Naive B cell (primary cell): ENCODE data around the gene ITIH2. TPM values are rescaled to one million over a fixed set of nuclear protein-coding genes. Genes with fewer than 3 reads are reported as not detected.
"Not testable (repeated sequence)": the region's sequence is repeated elsewhere in the genome, so short reads cannot be mapped to it uniquely, and the experiment has no call there.

Experiments
- ATAC-seq, 2 donors: fragments of 150-1000 bp; cut with Tn5 transposase; 2 replicates each; pipeline ENCODE4 v1.10.0; 2021; ENCODE audit warnings: low read depth in 2 of 2, mild to moderate bottlenecking in 2 of 2, moderate library complexity in 2 of 2
- DNase-seq: peaks from one replicate; pipeline ENCODE4 v3.0.0; 2022
- H3K27ac Mint-ChIP-seq, 6 donors: one replicate each; pipeline ENCODE4 v1.8.0; 2020 to 2022; ENCODE audit warnings: mild to moderate bottlenecking in 6 of 6, mixed read lengths in 6 of 6, moderate library complexity in 5 of 6, inconsistent platforms in 2 of 6
- H3K27me3 Mint-ChIP-seq, 3 donors: one replicate each; pipeline ENCODE4 v1.8.0; 2021 to 2022; ENCODE audit warnings: mixed read lengths in 3 of 3, mild to moderate bottlenecking in 1 of 3
- H3K36me3 Mint-ChIP-seq, 2 donors: one replicate each; pipeline ENCODE4 v1.8.0; 2020 to 2022; ENCODE audit warnings: mixed read lengths in 2 of 2, inconsistent platforms in 1 of 2, mild to moderate bottlenecking in 1 of 2
- H3K4me1 Mint-ChIP-seq, 3 donors: one replicate each; pipeline ENCODE4 v1.8.0; 2020 to 2022; ENCODE audit warnings: mixed read lengths in 3 of 3, inconsistent platforms in 1 of 3, mild to moderate bottlenecking in 1 of 3, moderate library complexity in 1 of 3
- H3K4me3 Mint-ChIP-seq, 8 donors: one replicate each; pipeline ENCODE4 v1.8.0; 2020 to 2022; ENCODE audit warnings: mild to moderate bottlenecking in 8 of 8, mixed read lengths in 8 of 8, moderate library complexity in 8 of 8, inconsistent platforms in 2 of 8
- H3K9me3 Mint-ChIP-seq, 7 donors: one replicate each; pipeline ENCODE4 v1.8.0; 2020 to 2022; ENCODE audit warnings: mixed read lengths in 7 of 7, mild to moderate bottlenecking in 5 of 7, inconsistent platforms in 2 of 7, moderate library complexity in 1 of 7
- polyA plus RNA-seq, 6 donors: library from polyadenylated mRNA; unstranded; fragments of 300-500 nt; fragmentation: Illumina TruSeq; gene quantifications; one replicate each; pipeline ENCODE4 v1.2.3, GENCODE V29; 2021; ENCODE audit warnings: low read depth in 6 of 6

Gene ITIH2
- polyA plus RNA-seq, 6 donors from 2014 or later: not detected

DNA sequence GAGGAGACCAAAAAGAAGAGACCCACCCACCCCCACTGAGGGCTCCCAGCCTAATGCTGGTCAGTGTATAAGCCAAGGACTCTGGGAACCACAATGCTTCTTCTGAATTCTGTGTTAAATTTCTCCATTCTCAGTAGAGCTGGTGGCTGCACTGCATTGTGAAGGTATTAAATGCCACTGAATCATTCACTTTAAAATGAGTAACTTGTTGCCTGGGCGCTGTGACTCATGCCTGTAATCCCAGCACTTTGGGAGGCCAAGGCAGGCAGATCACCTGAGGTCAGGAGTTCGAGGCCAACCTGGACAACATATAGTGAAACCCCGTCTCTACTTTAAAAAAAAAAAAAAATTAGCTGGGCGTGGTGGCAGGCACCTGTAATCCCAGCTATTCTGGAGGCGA, 23.0 kb upstream of the ITIH2 start:
- Mint-ChIP-seq H3K36me3 (peaks cover 0 to 10% of the 10 kb centered on the region in 2 donors), H3K9me3 (peaks cover 6 to 22% (median 12%) of the 10 kb centered on the region in 7 donors), H3K27me3 (peaks cover 29 to 70% (median 48%) of the 10 kb centered on the region in 3 donors)
- H3K4me3 Mint-ChIP-seq, H3K4me1 Mint-ChIP-seq, ATAC-seq, DNase-seq, H3K27ac Mint-ChIP-seq: not testable (repeated sequence)

- DNase-seq (no peak), ATAC-seq (no peak)
- Mint-ChIP-seq H3K27ac (no peak overlapping the region), H3K4me1 (peaks cover 3 to 5% (median 4%) of the 10 kb centered on the region in 3 donors), H3K27me3 (peaks cover 16 to 44% (median 25%) of the 10 kb centered on the region in 3 donors), H3K4me3 (no peak overlapping the region), H3K9me3 (peaks cover 8 to 46% (median 25%) of the 10 kb centered on the region in 7 donors), H3K36me3 (peaks cover 4 to 7% of the 10 kb centered on the region in 2 donors)
Observed at GRCh38 chr10:7686351-7687171, 16.6 kb upstream of the ITIH2 start.

DNA sequence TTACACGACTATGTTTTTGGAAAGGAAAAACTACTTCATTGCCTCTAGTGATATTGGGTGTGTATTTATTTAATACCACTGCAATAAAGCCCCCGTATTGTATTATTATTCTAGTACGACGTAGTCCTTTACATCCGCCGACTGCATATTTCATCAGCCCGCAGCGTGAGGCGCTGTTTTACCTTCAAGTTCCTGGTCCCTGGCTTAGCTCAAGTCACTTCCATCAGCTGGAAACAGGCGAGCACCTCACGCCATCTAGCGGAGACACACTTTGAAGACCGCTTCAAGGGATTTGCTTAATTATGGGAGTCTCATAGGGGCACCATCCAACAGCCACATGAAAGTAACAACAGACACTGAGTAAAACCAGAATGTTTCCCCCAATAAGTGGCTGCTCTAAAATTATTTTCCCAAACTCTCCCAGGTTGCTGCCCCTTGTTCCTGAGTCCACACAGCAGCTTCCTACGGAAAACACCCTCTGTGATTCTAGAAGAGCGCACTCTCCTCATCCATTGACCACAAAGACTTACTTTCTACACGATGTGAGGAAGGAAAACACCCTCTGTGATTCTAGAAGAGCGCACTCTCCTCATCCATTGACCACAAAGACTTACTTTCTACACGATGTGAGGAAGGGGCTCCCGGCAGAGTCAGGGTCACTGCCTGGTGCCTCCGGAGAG, 15.7 kb upstream of the ITIH2 start:
- peak; percentile 78 to 93 for ATAC-seq
- H3K4me1 Mint-ChIP-seq: peaks cover 3 to 5% (median 4%) of the 10 kb centered on the region in 3 donors
- peaks cover 4 to 46% (median 29%) of the 10 kb centered on the region in 7 donors for H3K9me3 Mint-ChIP-seq
- peaks cover 0 to 4% of the 10 kb centered on the region in 2 donors for H3K36me3 Mint-ChIP-seq
- DNase-seq: peak; percentile 57
- H3K27me3 Mint-ChIP-seq: peaks cover 8 to 36% (median 25%) of the 10 kb centered on the region in 3 donors
- H3K4me3 Mint-ChIP-seq: no peak overlapping the region
- no peak overlapping the region for H3K27ac Mint-ChIP-seq

- H3K4me1 Mint-ChIP-seq: peaks cover 3 to 5% (median 4%) of the 10 kb centered on the region in 3 donors
- DNase-seq (no peak), ATAC-seq (no peak)
- no peak overlapping the region for H3K27ac Mint-ChIP-seq
- peaks cover 4 to 9% of the 10 kb centered on the region in 2 donors for H3K36me3 Mint-ChIP-seq
- H3K4me3 Mint-ChIP-seq: no peak overlapping the region
- H3K9me3 Mint-ChIP-seq: peaks cover 9 to 49% (median 35%) of the 10 kb centered on the region in 7 donors
- peaks cover 0 to 15% (median 15%) of the 10 kb centered on the region in 3 donors for H3K27me3 Mint-ChIP-seq
Observed at GRCh38 chr10:7689591-7689990, 13.5 kb upstream of the ITIH2 start.

GRCh38 chr10:7690885-7691597, 12.1 kb upstream of the ITIH2 start:
- not testable (repeated sequence) for H3K4me3 Mint-ChIP-seq, H3K27ac Mint-ChIP-seq, DNase-seq, H3K36me3 Mint-ChIP-seq, H3K4me1 Mint-ChIP-seq, ATAC-seq
- Mint-ChIP-seq H3K9me3 (peaks cover 9 to 48% (median 35%) of the 10 kb centered on the region in 7 donors), H3K27me3 (peaks cover 0 to 12% (median 9%) of the 10 kb centered on the region in 3 donors)

GRCh38 chr10:7692368-7692767, 10.7 kb upstream of the ITIH2 start:
- not testable (repeated sequence) for ATAC-seq, H3K36me3 Mint-ChIP-seq
- peaks cover 9 to 48% (median 35%) of the 10 kb centered on the region in 7 donors for H3K9me3 Mint-ChIP-seq

GRCh38 chr10:7693194-7693593, 9.9 kb upstream of the ITIH2 start:
- H3K4me1 Mint-ChIP-seq, H3K27ac Mint-ChIP-seq, H3K36me3 Mint-ChIP-seq, DNase-seq, ATAC-seq, H3K4me3 Mint-ChIP-seq: not testable (repeated sequence)
- H3K27me3 Mint-ChIP-seq: peaks cover 0 to 18% (median 11%) of the 10 kb centered on the region in 3 donors
- H3K9me3 Mint-ChIP-seq: peaks cover 9 to 48% (median 35%) of the 10 kb centered on the region in 7 donors

More at GRCh38 chr10:7692368-7692767, 10.7 kb upstream of the ITIH2 start:
- DNase-seq, H3K27ac Mint-ChIP-seq, H3K4me1 Mint-ChIP-seq, H3K4me3 Mint-ChIP-seq: not testable (repeated sequence)
- H3K27me3 Mint-ChIP-seq: peaks cover 0 to 18% (median 11%) of the 10 kb centered on the region in 3 donors

DNA sequence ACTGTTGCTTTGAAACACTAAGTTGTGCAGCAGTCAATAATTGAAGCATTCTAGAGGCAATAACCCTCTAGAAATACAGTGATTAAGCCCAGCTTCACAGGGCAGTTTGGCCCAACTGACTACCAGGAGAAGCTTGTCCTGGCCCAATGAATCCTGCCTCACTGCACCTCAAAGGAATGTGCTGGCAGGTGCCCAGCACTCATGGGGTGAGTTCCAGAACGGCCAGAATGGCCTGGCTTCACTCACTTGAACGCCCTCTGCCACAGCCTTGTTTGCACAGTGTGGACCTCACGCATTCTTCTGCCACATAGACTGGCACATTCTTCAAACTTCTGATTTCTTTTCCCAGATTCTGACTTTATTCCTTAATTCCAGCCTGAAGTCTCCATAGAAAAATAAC, 6.6 kb upstream of the ITIH2 start:
- no peak for ATAC-seq

DNA sequence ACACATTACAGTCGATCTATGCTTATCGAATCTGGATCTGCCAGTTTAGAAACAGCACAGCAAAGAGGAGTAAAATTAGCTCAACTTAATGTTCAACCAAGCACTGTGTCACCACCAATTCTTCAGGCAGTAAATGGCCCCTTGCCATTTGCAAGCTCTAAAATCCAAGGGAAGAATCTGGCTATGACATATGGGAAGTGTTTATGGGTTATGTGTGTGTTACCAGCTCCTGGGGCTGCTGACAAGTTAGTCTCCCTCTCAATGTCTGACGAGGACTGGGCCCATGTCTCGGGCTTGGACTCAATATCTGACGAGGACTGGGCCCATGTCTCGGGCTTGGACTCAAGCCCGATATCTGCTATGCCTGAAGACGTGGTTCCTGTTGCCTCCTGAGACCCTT, 5.7 kb upstream of the ITIH2 start:
- peaks cover 19 to 40% (median 24%) of the 10 kb centered on the region in 3 donors for H3K27me3 Mint-ChIP-seq
- ATAC-seq: no peak
- H3K4me3 Mint-ChIP-seq: no peak overlapping the region
- no peaks in the 10 kb centered on the region for H3K4me1 Mint-ChIP-seq
- H3K36me3 Mint-ChIP-seq: peaks cover 0 to 9% of the 10 kb centered on the region in 2 donors
- no peak overlapping the region for H3K27ac Mint-ChIP-seq
- peaks cover 5 to 21% (median 12%) of the 10 kb centered on the region in 7 donors for H3K9me3 Mint-ChIP-seq
- DNase-seq: no peak

More for the DNA sequence above, 6.6 kb upstream of the ITIH2 start:
- Mint-ChIP-seq H3K27me3 (peaks cover 14 to 32% (median 20%) of the 10 kb centered on the region in 3 donors), H3K36me3 (peaks cover 0 to 9% of the 10 kb centered on the region in 2 donors), H3K9me3 (peaks cover 5 to 24% (median 18%) of the 10 kb centered on the region in 7 donors), H3K27ac (no peak overlapping the region), H3K4me1 (no peaks in the 10 kb centered on the region), H3K4me3 (no peak overlapping the region)
- no peak for DNase-seq

DNA sequence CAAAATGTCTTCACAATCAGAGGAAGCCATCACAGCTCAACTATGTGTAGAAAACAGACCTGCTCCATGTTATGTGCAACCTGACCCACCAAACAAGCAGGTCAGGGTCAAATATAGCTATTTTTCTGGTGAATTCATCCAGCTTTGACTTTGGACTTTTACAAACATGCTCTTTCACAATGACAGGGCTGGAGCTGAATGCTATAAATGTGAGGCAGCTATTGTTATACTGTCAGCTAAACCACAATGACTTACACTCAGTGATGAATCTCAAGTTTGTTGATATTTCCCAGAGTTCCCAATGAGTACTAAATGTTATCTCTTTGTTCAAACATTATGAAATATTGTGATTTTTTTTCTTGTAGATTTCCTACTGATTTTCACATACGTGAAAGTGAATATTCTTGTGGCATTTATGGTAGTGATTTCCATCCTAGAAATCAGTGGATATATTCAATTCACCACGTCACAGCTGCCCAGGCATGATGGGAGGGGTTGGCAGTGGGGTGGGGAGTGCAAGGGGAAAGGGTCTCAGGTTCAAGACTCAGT, 2.5 kb upstream of the ITIH2 start:
- Mint-ChIP-seq H3K27me3 (peaks cover 35 to 65% (median 38%) of the 10 kb centered on the region in 3 donors), H3K36me3 (no peaks in the 10 kb centered on the region), H3K4me3 (no peak overlapping the region), H3K9me3 (no peaks in the 10 kb centered on the region), H3K4me1 (no peaks in the 10 kb centered on the region), H3K27ac (peak overlapping the region in 1 of 6 donors; percentile 59)
- ATAC-seq: no peak
- no peak for DNase-seq

- Mint-ChIP-seq H3K27me3 (peaks cover 40 to 69% (median 44%) of the 10 kb centered on the region in 3 donors), H3K4me1 (no peaks in the 10 kb centered on the region), H3K4me3 (no peak overlapping the region), H3K27ac (no peak overlapping the region), H3K36me3 (no peaks in the 10 kb centered on the region), H3K9me3 (no peaks in the 10 kb centered on the region)
- ATAC-seq (no peak), DNase-seq (no peak)
Observed at GRCh38 chr10:7701158-7701742, 1.9 kb upstream of the ITIH2 start.

- Mint-ChIP-seq H3K27ac (no peak overlapping the region), H3K4me3 (no peak overlapping the region), H3K27me3 (peaks cover 46 to 69% (median 47%) of the 10 kb centered on the region in 3 donors), H3K4me1 (no peaks in the 10 kb centered on the region), H3K9me3 (no peaks in the 10 kb centered on the region), H3K36me3 (no peaks in the 10 kb centered on the region)
- DNase-seq (no peak), ATAC-seq (no peak)
Observed at GRCh38 chr10:7702288-7702812, 766 bp upstream of the ITIH2 start.
